Left cardiac atrium (tissue), 4 donors: ENCODE data around the gene RPAP3. TPM values are rescaled to one million over a fixed set of nuclear protein-coding genes. Genes with fewer than 3 reads are reported as not detected.

Experiments
- ATAC-seq, 2 donors: fragments of 200-7000 bp; cut with Tn5 transposase; one replicate each; pipeline ENCODE4 v1.9.1; 2020; ENCODE audit warnings: mild to moderate bottlenecking in 2 of 2, moderate library complexity in 2 of 2
- DNase-seq: peaks from one replicate; pipeline ENCODE4 v3.0.0-alpha.2; 2020
- intact Hi-C, 2 donors: fragments of 100-400 bp; cut with DNase I; formaldehyde crosslinking; loops; one replicate each; pipeline versions ENCODE4 v1.14.1 to v1.15.1; 2022 to 2023
- total RNA-seq, 2 donors: library from RNA; stranded (reverse); fragmentation: NEBNext Ultra II Directional; extraction: Animal tissue kit (Norgen Biotek cat#: 25700); gene quantifications; one replicate each; pipeline ENCODE4 v1.2.1, GENCODE V29; 2021
- donor health status: DM: no; HTN: yes; CAD: no.
- donor health status: DM: no; HTN: yes; CAD: no; lungs with severe emphysema.
- donor health status: DM: yes; HTN: yes; CAD: no.
- donor health status: Dilated cardiomyopathy.

Gene RPAP3
- total RNA-seq, 2 donors from 2014 or later: 22.7 to 22.8 TPM

DNA sequence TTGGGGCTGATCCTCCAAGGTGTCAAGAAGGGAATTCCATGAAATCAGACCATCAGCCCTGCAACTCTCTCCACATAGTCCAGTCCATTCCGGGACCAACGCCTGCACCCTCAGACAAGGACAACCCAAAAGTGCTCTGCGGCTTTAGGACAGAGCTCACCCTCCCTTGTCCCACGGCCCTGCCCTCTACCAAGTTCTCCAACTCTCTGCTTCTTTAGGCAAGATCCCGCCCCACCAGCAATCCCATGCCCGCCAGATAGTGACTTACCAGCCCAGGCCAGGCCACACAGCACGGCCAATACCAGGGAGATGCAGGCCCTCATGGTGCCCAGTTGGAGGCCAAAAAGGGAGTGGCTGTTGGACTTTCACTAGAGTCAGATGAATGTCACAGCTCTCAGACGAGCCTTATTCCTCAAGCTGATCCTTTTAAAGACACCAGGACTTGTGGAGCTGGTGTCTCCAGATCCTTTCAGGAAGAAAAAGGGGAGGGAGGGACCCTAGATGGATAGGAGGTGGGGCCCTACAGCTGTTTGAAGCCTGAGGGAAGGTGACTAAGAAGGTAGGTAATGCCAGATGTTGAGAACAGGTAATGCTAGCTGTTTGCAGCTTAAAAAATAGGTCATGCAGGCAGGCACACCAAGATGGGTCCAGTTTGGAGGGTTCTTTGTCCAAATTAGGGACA, 19.4 kb upstream of the RPAP3 start, which contains the start of gene ENDOU:
Gene ENDOU, minus strand, starts transcription at position 400 of the 682 bp plus-strand sequence. Its CDS starts 77 bp downstream, at position 323.
- no peak for ATAC-seq
- DNase-seq: no peak
- intact Hi-C loops: no loop called here

DNA sequence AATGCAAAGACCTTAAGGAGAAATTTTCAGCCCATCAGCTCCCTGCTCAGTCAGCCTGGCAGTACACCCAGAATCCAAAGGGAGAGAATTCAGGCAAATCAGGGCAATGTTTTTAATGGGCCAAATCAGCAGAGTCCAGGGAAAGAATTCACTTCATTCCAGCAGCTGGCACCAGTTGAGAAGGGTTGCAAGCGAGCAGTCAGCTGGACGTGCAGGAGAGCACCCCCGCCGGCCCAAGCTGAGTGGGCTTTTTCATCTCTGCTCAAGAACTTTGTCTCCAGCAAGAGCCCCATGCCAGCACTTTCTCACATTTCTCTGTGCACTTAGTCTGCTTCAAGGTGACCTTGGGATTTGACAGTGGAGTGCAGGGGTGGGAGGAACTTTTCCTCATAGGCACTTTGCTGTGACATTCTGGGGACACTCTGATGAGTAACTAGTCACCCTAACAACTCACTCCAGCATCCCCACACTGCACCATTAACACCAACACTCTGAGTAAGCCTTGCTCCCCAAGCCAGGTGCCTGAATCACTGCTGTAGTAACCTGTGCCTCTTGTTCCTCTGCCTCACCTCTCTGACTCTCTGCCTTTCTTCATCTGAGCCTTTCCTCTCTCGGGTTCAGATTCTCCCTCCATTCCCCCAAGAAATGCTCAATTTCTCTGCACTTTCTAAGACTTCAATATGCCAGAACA, 17.3 kb upstream of the RPAP3 start:
- ATAC-seq: no peak
- no peak for DNase-seq
- intact Hi-C loops: no loop called here

DNA sequence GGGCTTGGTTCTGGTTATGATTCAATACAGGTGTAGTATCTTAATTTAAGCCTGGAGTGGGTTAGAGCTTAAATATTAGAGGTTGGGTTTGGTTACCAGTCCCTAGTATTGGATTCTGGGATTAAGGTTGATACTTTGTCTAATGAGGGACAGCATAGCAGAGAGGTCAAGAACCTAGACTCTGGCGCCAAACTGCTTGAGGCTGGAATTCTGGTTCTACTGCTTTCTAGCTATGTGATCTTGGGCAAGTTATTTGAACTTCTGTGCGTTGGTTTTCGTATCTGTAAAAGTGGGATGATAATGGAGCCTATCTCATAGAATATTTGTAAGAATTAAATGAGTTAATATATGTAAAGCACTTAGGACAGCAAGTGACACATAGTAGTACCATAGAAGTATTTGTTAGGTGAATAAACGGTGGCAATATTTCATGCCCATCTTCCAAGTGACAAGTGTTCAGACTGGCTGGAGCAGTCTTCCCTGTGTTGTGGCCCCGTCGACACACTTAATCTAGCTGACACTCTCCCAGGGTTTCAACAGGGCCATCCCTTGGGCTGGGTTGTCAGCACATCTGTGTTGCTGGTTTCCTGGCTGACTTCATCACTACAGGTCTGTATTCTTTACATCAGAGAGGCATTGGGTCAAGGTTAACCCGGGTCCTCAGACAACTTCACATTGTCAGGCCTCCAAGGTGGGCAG, 16.5 kb upstream of the RPAP3 start:
- ATAC-seq (no peak), DNase-seq (no peak)
- intact Hi-C loops: no loop called here

DNA sequence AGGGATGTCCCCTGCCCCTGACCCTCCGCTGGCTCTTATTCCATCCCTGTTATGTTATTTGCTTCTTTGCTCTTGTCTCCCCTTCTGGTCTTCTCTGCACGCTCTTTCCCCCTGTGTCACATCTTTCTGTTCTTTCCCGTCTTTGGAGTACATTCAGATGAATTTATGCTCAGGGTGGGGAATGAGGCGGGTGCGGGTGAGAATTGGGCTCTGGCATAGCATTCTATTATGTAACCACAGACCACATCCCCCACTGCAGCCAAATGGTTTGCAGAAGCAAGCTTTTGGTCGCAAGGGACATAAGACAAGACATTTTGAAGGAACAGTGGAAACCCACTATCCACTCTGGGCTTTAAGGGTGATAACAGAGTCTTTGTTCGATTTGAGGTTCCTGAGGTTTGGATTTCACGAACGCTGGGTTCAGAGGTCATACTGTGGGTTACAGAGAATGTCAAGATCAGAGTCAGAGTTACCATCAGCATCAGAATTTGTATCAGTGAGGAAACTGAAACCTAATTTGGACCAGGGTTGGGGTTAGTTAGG, 15.7 kb upstream of the RPAP3 start:
- DNase-seq (no peak), ATAC-seq (no peak)
- intact Hi-C loops: no loop called here

DNA sequence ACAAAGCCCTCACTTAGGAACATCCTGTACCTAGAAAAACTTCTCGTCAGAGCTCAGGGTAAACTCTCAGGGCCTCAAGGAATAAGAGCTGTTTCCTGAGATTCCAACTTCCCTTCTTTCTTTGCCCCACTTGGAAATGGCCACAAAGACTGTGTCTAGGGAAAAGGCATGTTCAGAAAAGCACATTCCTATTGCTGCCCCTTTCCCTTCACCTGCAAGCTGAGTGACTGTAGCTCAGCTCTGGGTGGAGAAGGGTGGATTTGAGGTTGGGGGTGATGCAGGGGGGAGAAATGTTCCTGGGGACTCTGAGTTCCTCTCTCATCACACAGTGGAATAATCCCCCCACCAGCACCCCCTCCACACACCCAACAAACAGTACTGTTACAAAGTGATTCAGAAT, 12.7 kb upstream of the RPAP3 start:
- intact Hi-C loops: loop anchor here (5.0 to 10.0 kb wide), 3 partner anchors 49 to 246 kb away; partner anchors contain the start of gene TMEM106C (in 1 of the 2)
- no peak for DNase-seq
- ATAC-seq: no peak

DNA sequence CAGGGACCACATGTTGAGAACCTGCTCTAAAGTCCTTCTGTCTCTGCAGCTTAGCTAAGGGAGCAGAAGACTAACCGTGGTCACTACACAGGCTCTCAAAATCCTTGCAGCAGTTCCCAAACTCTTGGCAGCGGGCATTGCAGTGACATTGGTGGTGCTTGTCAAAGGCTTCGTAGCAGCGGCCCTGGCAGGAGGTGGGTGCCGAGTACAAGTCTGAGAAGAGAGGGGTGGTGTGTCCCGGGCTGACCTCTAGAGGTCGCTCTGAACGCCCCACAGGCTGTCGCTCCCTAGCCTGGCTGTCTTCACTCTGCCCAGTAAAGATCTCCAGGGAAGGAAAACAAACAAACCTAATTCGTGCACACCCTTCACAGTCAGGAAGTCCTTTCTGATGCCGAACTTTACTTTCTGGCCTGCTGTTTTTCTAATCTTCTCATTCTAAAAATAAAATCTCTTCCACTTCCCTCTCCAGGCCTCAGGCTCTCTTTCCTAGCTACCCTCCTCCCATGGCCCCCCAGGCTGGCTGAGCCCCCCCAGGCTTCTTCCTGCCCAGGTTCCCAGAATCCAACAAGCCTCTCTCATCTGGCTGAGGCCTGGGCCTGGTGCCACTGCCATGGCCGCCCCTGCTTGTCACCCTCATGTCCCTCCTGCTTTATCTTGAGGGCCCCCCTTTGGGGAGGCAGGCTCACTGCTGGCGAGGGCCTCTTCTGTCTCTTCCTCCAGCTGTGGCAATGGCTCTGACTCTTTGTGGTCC, 11.8 kb upstream of the RPAP3 start:
- peak; percentile 88 for DNase-seq
- intact Hi-C loops: loop anchor here (2.0 to 10.0 kb wide), 5 partner anchors 41 to 247 kb away; partner anchors contain the start of genes RAPGEF3 (in 1 of the 2) and TMEM106C (in 1 of the 2)
- peak; percentile 89 to 91 for ATAC-seq

DNA sequence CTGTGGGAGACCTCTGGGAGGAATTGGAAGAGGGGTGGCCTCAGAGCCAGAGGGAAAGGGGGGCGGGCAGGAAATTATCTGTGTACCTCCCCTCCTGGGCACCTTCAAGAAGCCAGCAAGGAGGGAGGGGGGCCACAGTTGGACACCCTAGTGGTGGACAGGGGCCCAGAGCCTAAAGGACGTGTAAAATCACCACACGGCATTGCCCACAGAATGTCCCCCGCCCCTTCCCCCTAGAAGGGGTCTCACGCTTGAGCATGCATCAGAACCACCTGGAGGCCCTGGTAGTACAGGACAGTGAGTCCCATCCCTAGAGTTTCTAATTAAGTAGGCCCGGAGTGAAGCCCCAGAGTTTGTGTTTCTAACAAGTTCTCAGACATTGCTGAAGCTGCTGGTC, 11.2 kb upstream of the RPAP3 start:
- no peak for DNase-seq
- intact Hi-C loops: loop anchor here (2.0 to 10.0 kb wide), 5 partner anchors 42 to 248 kb away; partner anchors contain the start of genes RAPGEF3 (in 1 of the 2) and TMEM106C (in 1 of the 2)
- ATAC-seq: no peak

DNA sequence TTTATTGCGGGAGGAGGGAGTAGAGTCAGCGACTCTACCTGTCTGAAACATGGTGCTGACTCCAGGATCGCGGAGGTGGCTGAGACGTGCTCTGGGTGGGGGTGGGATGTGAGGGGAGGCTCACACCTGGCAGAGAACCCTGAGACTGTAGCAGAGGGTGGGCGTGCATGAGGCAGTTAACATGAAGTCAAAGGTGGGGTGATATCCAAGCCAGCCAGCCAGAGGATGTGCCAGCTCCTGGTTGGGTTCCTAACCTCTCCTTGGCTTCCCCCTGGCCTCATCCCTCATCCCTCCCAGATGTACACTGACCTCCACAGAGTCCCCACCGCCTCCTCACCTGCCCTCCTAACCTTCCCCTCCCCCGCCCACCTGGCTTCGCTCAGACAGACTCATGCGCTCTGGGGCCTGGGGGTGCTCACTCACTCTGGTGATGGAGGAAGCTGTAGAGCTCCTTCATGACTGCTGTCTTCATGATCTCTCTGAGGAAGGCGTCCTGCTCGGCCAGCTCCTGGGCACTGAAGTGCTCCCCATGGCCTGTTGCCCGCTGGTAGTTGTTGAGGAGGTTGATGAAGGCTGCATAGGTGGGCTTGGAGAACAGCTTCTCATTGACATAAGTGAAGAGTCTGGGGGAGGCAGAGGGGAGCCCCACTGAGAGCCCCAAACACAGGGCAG, 10.2 kb upstream of the RPAP3 start:
- intact Hi-C loops: loop anchor here (2.0 to 10.0 kb wide), 7 partner anchors 43 to 249 kb away; partner anchors contain the start of genes RAPGEF3 (in 1 of the 2) and TMEM106C (in 1 of the 2)
- ATAC-seq: peak in 1 of 2 donors; percentile 2
- peak; percentile 44 for DNase-seq

DNA sequence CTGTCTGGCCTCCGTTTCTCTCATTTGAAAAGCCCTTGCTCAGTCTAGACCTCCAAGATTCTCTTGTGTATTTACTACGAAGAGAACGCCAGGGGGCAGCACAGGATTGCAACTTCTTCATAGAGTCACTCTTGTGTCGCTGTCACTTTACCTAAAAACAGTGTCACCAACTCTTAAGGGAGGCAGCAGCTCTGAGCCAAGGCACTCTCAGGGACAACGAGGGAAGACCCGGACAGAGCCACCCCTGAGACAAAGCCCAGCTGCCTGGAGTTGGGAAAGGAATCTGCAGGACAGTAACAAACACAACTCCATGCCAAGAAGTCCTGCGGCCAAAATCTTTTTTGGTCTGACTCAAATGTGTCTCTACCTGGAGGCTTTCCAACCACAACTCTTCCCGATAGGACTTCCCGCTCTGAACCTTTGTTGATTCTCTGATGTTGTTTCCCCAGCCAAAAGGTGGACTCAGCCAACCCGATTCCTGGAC, 9.6 kb upstream of the RPAP3 start:
- intact Hi-C loops: loop anchor here (2.0 to 10.0 kb wide), 5 partner anchors 51 to 249 kb away; partner anchors contain the start of gene TMEM106C (in 1 of the 2)
- peak; percentile 59 to 67 for ATAC-seq
- peak; percentile 84 for DNase-seq

DNA sequence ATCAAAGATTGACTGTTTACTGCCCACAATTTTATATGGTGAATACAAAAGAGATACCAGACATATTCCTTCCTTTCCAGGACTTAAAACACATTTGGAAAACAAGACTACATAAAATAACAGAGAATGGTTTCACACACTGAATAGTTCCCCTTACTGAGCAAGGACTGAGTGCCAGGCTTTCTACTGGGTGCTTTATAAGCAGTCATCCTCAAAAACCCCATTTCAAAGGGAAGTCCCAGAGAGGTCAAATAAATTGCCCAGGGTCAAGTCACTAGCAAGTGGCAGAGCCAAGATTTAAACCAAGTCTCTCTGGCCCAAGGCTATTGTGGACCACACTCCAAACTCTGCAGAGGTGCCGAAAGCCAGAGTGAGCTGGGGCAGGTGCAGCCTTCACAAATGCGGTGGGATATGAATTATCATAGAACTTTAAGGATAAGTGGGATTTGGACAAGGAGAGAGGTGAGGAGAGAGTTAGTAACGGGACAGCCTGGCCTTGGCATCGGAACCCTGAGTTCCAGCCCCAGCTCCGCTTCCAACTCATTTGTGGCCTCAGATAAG, 9.1 kb upstream of the RPAP3 start:
- intact Hi-C loops: loop anchor here (2.0 to 10.0 kb wide), 5 partner anchors 52 to 250 kb away; partner anchors contain the start of gene TMEM106C (in 1 of the 2)
- DNase-seq (no peak), ATAC-seq (no peak)

DNA sequence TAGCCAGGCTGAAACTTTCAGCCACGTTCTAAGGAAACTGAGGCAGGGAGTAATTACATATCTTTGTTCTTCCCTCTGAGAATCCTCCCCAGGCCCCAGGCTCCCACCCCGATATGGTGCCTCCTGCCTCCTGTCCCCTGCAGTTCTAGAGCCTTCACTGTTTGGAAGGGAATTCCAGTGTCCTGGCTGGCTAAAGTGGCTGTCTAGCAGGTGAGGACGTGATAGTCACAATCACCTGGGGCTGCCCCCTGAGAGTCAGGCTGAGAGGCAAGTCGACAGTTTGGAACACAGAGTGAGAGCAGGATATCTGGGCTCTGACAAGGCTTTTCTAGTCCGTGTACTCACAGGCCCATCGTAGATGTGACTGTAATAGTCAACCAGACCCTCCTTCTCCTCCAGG, 6.3 kb upstream of the RPAP3 start:
- ATAC-seq: no peak
- no peak for DNase-seq
- intact Hi-C loops: loop anchor here in 1 of 2 donors (10.0 kb wide), 1 partner anchor 253 kb away; the partner anchor contains the start of gene TMEM106C

DNA sequence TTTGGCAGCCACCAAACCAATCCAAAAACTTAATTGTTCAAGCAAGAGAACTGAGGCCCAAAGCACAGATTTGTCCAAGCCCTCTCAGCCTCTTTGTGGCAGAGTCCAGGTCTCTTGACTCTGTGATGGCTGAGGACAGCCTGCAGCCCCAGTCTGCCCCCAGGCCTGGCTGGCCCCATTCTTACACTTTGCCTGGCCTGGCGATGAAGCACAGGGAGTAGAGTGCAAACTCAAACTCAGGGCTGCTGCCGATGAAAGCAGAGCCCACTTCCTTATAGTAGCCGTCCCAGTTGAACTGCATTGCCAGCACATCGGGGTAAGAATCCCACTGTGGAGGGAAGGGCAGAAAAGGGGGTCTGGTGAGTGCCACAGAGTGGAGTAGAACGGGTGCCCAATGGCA, 5.6 kb upstream of the RPAP3 start:
- no peak for ATAC-seq
- intact Hi-C loops: loop anchor here in 1 of 2 donors (10.0 kb wide), 1 partner anchor 253 kb away; the partner anchor contains the start of gene TMEM106C
- no peak for DNase-seq

DNA sequence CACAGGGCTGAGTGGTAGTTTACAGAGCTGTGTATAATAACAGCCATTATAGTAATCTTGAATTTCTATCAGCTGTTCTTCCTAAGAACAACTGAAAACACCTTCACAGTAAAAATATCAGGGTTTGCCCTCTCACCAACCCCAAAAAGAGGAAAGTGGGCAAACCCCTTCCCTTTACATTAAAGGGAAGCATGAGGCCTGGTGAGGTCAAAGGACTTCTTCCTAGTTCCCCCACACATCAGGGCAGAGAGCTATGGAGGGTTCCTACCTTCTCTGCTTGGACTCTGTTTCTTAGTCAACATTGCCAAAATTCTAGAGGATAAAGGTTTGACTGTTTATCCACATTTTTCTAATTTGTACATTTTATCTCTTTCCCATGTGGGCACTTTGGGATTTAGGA, 4.4 kb upstream of the RPAP3 start:
- no peak for ATAC-seq
- intact Hi-C loops: loop anchor here in 1 of 2 donors (10.0 kb wide), 1 partner anchor 255 kb away; the partner anchor contains the start of gene TMEM106C
- no peak for DNase-seq

DNA sequence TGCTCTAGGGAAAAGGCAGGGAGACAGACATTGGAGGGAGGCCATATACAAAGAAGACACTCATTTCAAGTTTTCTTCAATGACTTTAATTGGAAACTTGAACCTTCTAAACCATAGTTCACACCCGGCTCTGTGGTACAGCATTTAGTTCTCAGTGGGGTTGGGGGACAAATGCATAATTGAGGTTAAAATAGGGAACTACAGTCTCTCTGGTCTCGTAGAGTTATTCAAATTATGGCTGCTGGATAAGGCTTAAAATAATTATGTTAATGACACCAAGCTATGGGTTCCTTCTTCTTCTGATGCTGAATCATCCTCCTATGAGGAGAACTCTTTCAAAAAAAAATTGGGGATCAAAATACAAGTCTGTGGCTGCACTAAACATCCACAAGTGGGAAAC, 3.8 kb upstream of the RPAP3 start:
- ATAC-seq (no peak), DNase-seq (no peak)
- intact Hi-C loops: loop anchor here in 1 of 2 donors (10.0 kb wide), 1 partner anchor 255 kb away; the partner anchor contains the start of gene TMEM106C

DNA sequence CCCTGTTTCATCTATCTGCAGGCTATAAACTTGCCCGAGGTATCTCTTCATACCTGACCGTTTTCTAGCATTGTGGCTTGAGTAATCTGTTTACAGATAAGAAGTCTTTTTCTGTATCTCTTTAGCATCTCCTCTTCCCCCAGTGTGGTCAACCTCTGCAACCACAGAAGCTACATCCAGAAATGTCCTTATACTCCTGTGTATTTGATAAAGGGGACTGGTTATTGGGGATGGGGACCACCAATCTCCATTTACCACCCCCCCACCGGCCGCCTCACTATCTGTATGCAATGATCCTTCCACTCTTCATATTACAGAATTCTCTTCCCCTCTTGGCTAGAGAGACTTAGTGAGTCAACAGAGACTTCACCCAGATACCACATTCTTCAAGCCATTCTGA, 3.4 kb upstream of the RPAP3 start:
- no peak for ATAC-seq
- DNase-seq: no peak
- intact Hi-C loops: no loop called here

DNA sequence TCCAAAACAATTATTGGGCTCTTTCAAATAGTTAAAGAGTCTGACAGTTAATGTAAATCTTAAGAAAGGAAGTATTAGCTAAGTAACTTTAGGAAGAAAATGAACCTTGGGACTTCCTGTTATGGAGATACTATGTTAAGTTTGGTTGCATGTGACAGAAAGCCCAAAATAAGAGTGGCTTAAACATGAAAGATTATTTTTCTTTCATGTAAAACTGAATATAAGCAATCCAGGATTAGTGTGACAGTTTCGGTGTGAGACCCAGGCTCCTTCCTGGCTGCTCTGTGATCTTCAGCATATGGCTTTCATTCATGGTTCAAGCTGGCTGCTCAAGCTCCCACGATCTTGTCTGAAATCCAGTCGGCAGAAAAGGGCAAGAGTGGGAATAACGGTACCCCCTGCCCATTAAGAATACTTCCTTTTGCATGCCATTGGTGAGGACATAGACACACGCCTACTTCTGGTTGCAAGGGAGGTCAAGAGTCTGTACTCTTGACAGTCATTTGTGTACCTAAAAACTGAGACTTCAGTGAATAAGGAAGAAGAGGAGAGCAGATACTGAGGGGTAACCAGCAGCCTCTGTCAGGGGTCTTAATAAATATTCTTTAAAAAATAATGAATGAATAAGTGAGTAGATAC, 2.2 kb upstream of the RPAP3 start:
- intact Hi-C loops: no loop called here
- no peak for DNase-seq
- no peak for ATAC-seq

DNA sequence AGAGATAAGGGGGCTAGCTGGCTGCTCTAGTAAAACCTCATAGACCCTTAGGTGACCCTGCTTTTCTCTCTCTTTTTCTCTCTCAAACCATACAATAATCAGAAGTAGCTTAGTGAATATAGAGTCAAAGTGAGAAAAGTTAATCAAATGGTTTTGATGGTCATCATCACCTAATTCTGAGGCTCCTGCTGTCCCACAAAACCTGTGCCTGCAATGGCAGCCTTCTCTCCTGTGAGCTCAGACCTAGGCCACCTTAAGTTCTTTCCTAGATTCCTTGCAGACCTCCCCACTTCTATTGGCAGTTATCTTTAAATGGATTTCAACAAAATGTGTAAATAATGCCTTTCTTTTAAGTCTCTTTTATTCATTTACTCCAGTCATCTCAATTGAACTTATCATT, 1.5 kb upstream of the RPAP3 start:
- ATAC-seq (no peak), DNase-seq (no peak)
- intact Hi-C loops: no loop called here
